H1 (cell line): ENCODE results near the gene ABHD6. TPM values are rescaled to one million over a fixed set of nuclear protein-coding genes. Genes with fewer than 3 reads are reported as not detected.

Source experiments
- ATF2 ChIP-seq: IDR thresholded peaks from 2 replicates; pipeline ENCODE4 v1.6.1; 2012; ENCODE audit warnings: low read length, inconsistent platforms
- CEBPB ChIP-seq: IDR thresholded peaks from 2 replicates; pipeline ENCODE4 v1.6.1; 2012; ENCODE audit warnings: low read depth, low read length
- CHD2 ChIP-seq: IDR thresholded peaks from 2 replicates; pipeline ENCODE4 v1.6.1; 2012; ENCODE audit warnings: low read length, improper control_type of control experiment
- CHD7 ChIP-seq: fragments of 300-600 bp; sonication (generic); IDR thresholded peaks from 2 replicates; pipeline ENCODE4 v1.7.1; 2012; ENCODE audit warnings: low read length, moderate library complexity, mild to moderate bottlenecking, inconsistent platforms; ENCODE audit not compliant: insufficient replicate concordance
- GABPA ChIP-seq: IDR thresholded peaks from 2 replicates; pipeline ENCODE4 v1.6.1; 2011; ENCODE audit warnings: mild to moderate bottlenecking, low read length, moderate library complexity, borderline replicate concordance; ENCODE audit not compliant: insufficient read depth
- JUND ChIP-seq: IDR thresholded peaks from 2 replicates; pipeline ENCODE4 v1.6.1; 2011; ENCODE audit warnings: mild to moderate bottlenecking, improper control_type of control experiment, low read length
- NANOG ChIP-seq: IDR thresholded peaks from 2 replicates; pipeline ENCODE4 v1.6.1; 2011; ENCODE audit warnings: low read length, low read depth, mild to moderate bottlenecking, inconsistent platforms; ENCODE audit not compliant: insufficient read depth, poor library complexity, severe bottlenecking
- SP1 ChIP-seq: IDR thresholded peaks from 2 replicates; pipeline ENCODE4 v1.6.1; 2011; ENCODE audit warnings: low read depth, low read length
- polyA plus RNA-seq, 7 experiments: library from polyadenylated mRNA; depleted of rRNA in 3 of 7; stranded (reverse) in 5 of 7; unstranded in 2 of 7; fragments of >200 nt in 5 of 7; fragments of 200-250 nt in 2 of 7; gene quantifications; 1 replicate in 5 of 7; 2 replicates in 1 of 7; 4 replicates in 1 of 7; pipeline versions ENCODE4 v1.2.1 to v1.2.3, GENCODE V29; 2011 to 2013; ENCODE audit warnings: missing spikeins in 2 of 7, mixed read lengths in 2 of 7
- total RNA-seq: library from RNA; stranded (reverse); fragmentation: NEBNext Ultra II Directional; extraction: Animal tissue kit (Norgen Biotek cat#: 25700); gene quantifications from 2 replicates; pipeline ENCODE4 v1.2.1, GENCODE V29; 2021

ABHD6 gene
- total and polyA plus RNA-seq, 2 of the 8 experiments (the other 6 are each of a cell fraction or from before 2014, with no cell fraction given) = 5.9 to 6.6 TPM

- TF ChIP-seq CHD7 (no peak), ATF2 (peak; percentile 90), GABPA (peak; percentile 82), NANOG (no peak), CEBPB (0 out of 2 replicates have a peak, but pooled peaks have one; percentile 18), CHD2 (peak; percentile 37; the same call in 1 of the 2 replicates), JUND (peak; percentile 99), SP1 (peak; percentile 64; the same call in 1 of the 2 replicates)
These were observed 68.5 kb downstream of the ABHD6 start, which contains the start of the genes HTD2 and RPP14 (continued) for GRCh38 chr3:58305882-58306711.
